GM12874 (cell line): Measurements from ENCODE around the gene PRPF8.

Source experiments
- TF ChIP-seq, protein P1 (sequence below): IDR thresholded peaks from 2 replicates; pipeline ENCODE4 v1.5.1; 2011; ENCODE audit warnings: low read depth, mild to moderate bottlenecking, control low read depth, low read length, moderate library complexity; ENCODE audit not compliant: insufficient read depth

The PRPF8 gene

DNA sequence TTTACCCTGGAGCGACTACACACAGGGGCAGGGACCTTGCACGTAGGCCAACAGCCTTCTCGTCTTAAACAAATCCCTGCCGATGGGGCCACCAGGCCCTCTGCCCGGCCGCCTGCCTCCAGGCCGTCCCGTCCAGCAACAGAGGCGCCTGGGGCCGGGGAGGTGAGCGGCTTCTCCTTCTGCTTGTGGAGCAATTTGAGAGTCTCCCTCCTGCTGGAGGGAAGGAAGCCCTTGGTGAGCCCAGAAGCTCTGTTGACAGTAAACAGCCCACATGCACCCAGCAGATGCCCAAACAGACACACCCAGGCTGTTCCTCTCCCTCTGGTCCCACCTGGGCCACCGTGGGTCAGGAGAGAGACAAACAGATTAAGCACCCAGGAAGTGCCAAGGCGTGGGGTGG is 64.2 kb downstream of the PRPF8 start:
- TF ChIP-seq, protein P1, sequence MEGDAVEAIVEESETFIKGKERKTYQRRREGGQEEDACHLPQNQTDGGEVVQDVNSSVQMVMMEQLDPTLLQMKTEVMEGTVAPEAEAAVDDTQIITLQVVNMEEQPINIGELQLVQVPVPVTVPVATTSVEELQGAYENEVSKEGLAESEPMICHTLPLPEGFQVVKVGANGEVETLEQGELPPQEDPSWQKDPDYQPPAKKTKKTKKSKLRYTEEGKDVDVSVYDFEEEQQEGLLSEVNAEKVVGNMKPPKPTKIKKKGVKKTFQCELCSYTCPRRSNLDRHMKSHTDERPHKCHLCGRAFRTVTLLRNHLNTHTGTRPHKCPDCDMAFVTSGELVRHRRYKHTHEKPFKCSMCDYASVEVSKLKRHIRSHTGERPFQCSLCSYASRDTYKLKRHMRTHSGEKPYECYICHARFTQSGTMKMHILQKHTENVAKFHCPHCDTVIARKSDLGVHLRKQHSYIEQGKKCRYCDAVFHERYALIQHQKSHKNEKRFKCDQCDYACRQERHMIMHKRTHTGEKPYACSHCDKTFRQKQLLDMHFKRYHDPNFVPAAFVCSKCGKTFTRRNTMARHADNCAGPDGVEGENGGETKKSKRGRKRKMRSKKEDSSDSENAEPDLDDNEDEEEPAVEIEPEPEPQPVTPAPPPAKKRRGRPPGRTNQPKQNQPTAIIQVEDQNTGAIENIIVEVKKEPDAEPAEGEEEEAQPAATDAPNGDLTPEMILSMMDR: no peak

DNA sequence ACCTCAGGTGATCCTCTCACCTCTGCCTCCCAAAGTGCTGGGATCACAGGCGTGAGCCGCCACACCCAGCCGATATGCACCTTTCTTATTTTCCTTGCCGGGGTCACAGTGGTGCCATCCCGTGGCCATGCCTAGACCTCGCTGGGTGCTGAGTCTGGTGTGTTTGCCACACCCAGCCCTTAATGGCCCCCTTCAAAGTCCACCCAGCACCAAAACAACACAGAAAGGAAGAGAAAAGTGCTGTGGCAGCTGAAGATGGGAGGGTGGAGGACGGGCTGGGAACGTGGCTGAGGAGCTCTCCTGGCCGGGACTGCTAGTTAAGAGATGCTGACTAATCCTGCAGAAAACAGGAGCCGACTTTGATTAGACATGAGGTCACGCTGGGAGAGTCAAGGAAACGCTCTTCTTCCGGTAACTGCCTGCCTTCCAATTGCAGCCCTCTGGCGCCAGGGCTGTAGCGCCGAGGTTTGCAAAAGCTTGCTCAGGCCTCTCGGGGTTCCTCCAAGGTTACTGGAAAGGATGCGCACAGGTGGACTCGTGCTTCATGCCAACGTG is 67.0 kb downstream of the PRPF8 start:
- TF ChIP-seq, protein P1: no peak

DNA sequence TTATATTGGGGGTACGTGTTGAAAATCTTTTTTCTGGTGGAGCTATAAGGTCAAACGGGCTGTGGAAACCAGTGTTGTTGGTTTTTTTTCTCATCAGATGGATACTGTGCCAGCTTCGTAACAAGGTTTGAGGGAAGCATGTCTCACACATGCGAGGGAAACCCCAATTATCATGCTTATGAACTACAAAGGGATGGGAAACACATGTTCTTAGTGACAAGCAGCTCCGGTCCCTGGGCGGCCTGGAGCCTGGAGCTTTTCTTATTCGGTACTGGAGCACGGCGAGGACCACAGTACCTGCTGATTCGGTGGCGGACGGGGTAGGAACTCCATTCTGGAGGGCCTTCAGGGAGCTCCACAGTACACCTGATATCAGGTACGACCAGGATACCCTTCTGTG is 68.6 kb downstream of the PRPF8 start:
- TF ChIP-seq, protein P1: no peak

DNA sequence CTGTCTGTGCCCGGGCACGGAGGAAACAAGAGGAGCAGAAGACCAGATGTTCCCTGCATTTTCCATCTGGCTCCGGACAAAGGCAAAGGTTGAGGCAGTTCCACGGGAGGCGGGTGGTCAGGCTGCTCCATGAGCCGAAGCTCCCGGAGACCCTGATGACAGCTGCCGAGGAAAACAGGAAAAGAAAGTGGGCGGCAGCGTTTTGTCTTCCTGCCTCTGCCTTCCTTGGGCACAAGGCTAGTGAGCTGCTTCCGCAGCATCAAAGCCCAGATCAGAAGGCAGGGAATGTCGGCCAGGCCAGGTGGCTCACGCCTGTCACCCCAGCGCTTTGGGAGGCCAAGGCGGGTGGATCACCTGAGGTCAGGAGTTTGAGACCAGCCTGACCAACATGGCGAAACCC is 72.3 kb downstream of the PRPF8 start:
- TF ChIP-seq, protein P1: no peak

DNA sequence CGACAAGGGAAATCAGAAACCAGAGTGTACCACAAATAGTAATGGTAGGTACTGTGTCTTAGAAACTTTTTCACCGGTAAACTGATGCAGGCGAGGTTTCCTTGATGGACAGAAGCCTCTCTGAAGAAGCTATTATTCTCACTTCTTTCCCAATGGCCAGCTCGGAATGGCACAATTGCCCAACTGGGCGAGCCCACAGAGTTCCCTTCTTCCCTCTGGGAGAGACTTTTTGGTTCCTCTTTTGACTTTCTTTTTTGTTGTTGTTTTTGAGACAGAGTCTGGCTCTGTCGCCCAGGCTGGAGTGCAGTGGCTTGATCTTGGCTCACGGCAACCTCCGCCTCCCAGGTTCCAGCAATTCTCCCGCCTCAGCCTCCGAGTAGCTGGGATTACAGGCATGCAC is 73.0 kb downstream of the PRPF8 start:
- TF ChIP-seq, protein P1: no peak

- TF ChIP-seq, protein P1: no peak
These were observed 76.0 kb downstream of the PRPF8 start for GRCh38 chr17:1608676-1609075.

- TF ChIP-seq, protein P1: no peak
These were observed 76.7 kb downstream of the PRPF8 start for GRCh38 chr17:1607971-1608320.
